Left ventricle myocardium inferior (tissue), 1 donor: Measurements from ENCODE around the gene TOM1L2. TPM values are rescaled to one million over a fixed set of nuclear protein-coding genes. Genes with fewer than 3 reads are reported as not detected.

ENCODE experiments used
- DNase-seq: peaks from one replicate; pipeline ENCODE4 v3.0.0-alpha.2; 2020
- H3K27ac ChIP-seq: fragments of 200-600 bp; replicated peaks from 2 replicates; pipeline ENCODE4 v1.8.0; 2021
- H3K27me3 ChIP-seq: fragments of 200-600 bp; 2 replicates; pipeline ENCODE4 v1.8.0; 2021; ENCODE audit warnings: low read depth
- H3K36me3 ChIP-seq: fragments of 200-600 bp; 2 replicates; pipeline ENCODE4 v1.8.0; 2021
- H3K4me1 ChIP-seq: fragments of 200-600 bp; 2 replicates; pipeline ENCODE4 v1.8.0; 2021
- H3K4me3 ChIP-seq: fragments of 200-600 bp; 2 replicates; pipeline ENCODE4 v1.8.0; 2021; ENCODE audit warnings: mild to moderate bottlenecking, moderate library complexity
- H3K9me3 ChIP-seq: fragments of 200-600 bp; replicated peaks from 2 replicates; pipeline ENCODE4 v1.8.0; 2021
- intact Hi-C: fragments of 100-400 bp; cut with micrococcal nuclease; formaldehyde crosslinking; loops from one replicate; pipeline ENCODE4 v1.11.0; 2022
- total RNA-seq: library from RNA; stranded (reverse); fragmentation: NEBNext Ultra II Directional; extraction: Animal tissue kit (Norgen Biotek cat#: 25700); gene quantifications from one replicate; pipeline ENCODE4 v1.2.1, GENCODE V29; 2021
- TF ChIP-seq, protein P1 (sequence below): fragments of 200-600 bp; IDR thresholded peaks from 2 replicates; pipeline ENCODE4 v1.8.0; 2021; ENCODE audit warnings: antibody characterized with exemption, mild to moderate bottlenecking, borderline replicate concordance
- donor health status: DM: no; HTN: yes; CAD: no; lungs with severe emphysema.

TOM1L2 gene
- total RNA-seq, 1 donor from 2014 or later = 284 TPM

DNA sequence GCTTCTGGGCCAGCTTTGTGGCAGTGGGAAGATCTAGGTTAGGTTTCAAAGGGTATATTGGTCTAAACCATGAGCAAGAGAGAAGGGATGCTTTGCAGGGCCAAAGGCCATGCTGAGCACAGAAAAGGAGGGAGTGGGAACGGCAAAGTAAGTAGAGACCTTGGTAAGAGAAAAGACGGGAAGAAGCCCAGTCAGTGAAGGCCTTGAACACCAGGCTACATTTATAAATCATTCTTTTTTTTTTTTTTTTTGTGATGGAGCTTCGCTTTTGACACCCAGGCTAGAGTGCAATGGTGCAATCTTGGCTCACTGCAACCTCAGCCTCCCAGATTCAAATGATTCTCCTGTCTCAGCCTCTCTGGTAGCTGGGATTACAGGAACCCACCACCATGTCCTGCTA, 18.1 kb downstream of the TOM1L2 start:
- Histone ChIP-seq H3K27ac (no peak overlapping the region), H3K4me3 (no peak overlapping the region), H3K9me3 (no peaks in the 10 kb centered on the region), H3K4me1 (peaks cover 91% of the 10 kb centered on the region), H3K36me3 (peaks cover 14% of the 10 kb centered on the region), H3K27me3 (no peaks in the 10 kb centered on the region)
- intact Hi-C loops = no loop called here
- TF ChIP-seq, protein P1, sequence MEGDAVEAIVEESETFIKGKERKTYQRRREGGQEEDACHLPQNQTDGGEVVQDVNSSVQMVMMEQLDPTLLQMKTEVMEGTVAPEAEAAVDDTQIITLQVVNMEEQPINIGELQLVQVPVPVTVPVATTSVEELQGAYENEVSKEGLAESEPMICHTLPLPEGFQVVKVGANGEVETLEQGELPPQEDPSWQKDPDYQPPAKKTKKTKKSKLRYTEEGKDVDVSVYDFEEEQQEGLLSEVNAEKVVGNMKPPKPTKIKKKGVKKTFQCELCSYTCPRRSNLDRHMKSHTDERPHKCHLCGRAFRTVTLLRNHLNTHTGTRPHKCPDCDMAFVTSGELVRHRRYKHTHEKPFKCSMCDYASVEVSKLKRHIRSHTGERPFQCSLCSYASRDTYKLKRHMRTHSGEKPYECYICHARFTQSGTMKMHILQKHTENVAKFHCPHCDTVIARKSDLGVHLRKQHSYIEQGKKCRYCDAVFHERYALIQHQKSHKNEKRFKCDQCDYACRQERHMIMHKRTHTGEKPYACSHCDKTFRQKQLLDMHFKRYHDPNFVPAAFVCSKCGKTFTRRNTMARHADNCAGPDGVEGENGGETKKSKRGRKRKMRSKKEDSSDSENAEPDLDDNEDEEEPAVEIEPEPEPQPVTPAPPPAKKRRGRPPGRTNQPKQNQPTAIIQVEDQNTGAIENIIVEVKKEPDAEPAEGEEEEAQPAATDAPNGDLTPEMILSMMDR = no peak
- no peak for DNase-seq

DNA sequence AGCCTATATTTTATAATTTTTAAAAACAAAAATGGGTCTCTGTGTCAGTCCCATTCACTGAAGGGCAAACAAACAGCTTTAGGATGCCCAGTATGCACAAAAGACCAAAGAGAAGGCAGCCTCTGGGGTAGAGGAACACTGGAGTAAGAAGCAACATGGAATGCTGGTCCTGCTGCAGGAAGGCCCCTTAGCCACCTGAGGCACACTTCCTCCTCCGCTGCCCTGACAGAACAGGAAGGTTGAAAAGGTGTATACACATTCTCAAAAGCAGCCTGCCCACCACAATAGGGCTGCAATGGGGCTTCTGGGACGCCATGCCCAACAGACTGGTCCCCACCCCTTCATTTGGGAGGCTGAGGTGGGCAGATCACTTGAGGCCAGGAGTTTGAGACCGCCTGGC, 19.5 kb downstream of the TOM1L2 start:
- H3K4me1 ChIP-seq = peaks cover 91% of the 10 kb centered on the region
- no peak overlapping the region for H3K4me3 ChIP-seq
- no peaks in the 10 kb centered on the region for H3K27me3 ChIP-seq
- no peak overlapping the region for H3K27ac ChIP-seq
- H3K9me3 ChIP-seq = no peaks in the 10 kb centered on the region
- peaks cover 14% of the 10 kb centered on the region for H3K36me3 ChIP-seq
- TF ChIP-seq, protein P1 = no peak
- intact Hi-C loops = no loop called here
- DNase-seq = no peak

- TF ChIP-seq, protein P1 = no peak
- peaks cover 91% of the 10 kb centered on the region for H3K4me1 ChIP-seq
- no peaks in the 10 kb centered on the region for H3K9me3 ChIP-seq
- intact Hi-C loops = no loop called here
- no peaks in the 10 kb centered on the region for H3K27me3 ChIP-seq
- DNase-seq = no peak
- no peak overlapping the region for H3K4me3 ChIP-seq
- H3K27ac ChIP-seq = no peak overlapping the region
- peaks cover 14% of the 10 kb centered on the region for H3K36me3 ChIP-seq
These were observed 20.7 kb downstream of the TOM1L2 start for GRCh38 chr17:17951524-17951923.

GRCh38 chr17:17950806-17951205, 21.4 kb downstream of the TOM1L2 start:
- intact Hi-C loops = no loop called here
- no peak overlapping the region for H3K4me3 ChIP-seq
- TF ChIP-seq, protein P1 = no peak
- no peak overlapping the region for H3K27ac ChIP-seq
- H3K9me3 ChIP-seq = no peaks in the 10 kb centered on the region
- no peak for DNase-seq
- peaks cover 91% of the 10 kb centered on the region for H3K4me1 ChIP-seq
- peaks cover 9% of the 10 kb centered on the region for H3K36me3 ChIP-seq
- H3K27me3 ChIP-seq = no peaks in the 10 kb centered on the region

- no peak for DNase-seq
- no peak overlapping the region for H3K27ac ChIP-seq
- peaks cover 5% of the 10 kb centered on the region for H3K36me3 ChIP-seq
- no peaks in the 10 kb centered on the region for H3K27me3 ChIP-seq
- no peaks in the 10 kb centered on the region for H3K9me3 ChIP-seq
- TF ChIP-seq, protein P1 = no peak
- peaks cover 91% of the 10 kb centered on the region for H3K4me1 ChIP-seq
- no peak overlapping the region for H3K4me3 ChIP-seq
- intact Hi-C loops = no loop called here
These were observed 21.9 kb downstream of the TOM1L2 start for GRCh38 chr17:17950347-17950746.

DNA sequence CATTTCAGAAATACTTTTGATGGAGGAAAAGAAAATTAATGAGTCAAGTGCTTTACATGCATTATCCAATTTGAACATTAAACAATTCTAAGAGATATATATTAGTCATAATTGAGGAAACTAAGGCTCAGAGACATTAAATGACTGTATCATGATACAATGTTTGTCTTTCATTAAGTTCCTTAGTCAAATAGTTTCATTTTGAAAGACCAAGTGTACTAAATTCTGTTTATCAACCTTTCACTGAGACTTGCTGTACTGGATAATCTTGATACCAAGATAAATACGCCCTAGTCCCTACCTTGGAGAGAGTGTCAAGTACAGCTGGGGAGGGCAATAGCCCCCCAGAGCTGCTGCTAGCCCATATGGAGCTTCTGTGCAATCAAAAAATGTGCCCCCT, 24.2 kb downstream of the TOM1L2 start:
- H3K9me3 ChIP-seq = no peaks in the 10 kb centered on the region
- intact Hi-C loops = no loop called here
- no peak overlapping the region for H3K4me3 ChIP-seq
- peaks cover 90% of the 10 kb centered on the region for H3K4me1 ChIP-seq
- no peaks in the 10 kb centered on the region for H3K27me3 ChIP-seq
- TF ChIP-seq, protein P1 = no peak
- H3K27ac ChIP-seq = no peak overlapping the region
- no peak for DNase-seq
- no peaks in the 10 kb centered on the region for H3K36me3 ChIP-seq
